ENCODE data around the gene CLSTN1.

- TF ChIP-seq, protein P1, sequence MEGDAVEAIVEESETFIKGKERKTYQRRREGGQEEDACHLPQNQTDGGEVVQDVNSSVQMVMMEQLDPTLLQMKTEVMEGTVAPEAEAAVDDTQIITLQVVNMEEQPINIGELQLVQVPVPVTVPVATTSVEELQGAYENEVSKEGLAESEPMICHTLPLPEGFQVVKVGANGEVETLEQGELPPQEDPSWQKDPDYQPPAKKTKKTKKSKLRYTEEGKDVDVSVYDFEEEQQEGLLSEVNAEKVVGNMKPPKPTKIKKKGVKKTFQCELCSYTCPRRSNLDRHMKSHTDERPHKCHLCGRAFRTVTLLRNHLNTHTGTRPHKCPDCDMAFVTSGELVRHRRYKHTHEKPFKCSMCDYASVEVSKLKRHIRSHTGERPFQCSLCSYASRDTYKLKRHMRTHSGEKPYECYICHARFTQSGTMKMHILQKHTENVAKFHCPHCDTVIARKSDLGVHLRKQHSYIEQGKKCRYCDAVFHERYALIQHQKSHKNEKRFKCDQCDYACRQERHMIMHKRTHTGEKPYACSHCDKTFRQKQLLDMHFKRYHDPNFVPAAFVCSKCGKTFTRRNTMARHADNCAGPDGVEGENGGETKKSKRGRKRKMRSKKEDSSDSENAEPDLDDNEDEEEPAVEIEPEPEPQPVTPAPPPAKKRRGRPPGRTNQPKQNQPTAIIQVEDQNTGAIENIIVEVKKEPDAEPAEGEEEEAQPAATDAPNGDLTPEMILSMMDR (IDR thresholded peaks at IDR 0.05; ENCODE audit: insufficient read depth, low read depth, low read length) = no peak
- TF ChIP-seq EZH2 (IDR thresholded peaks at IDR 0.05; ENCODE audit: insufficient read depth, low read length) = no peak
These were observed 113.7 kb downstream of the CLSTN1 start for GRCh38 chr1:9710037-9710436.

All from astrocyte (in vitro differentiated cells and primary cell).